AG20443 (cell line): ENCODE data around the gene REP15.
A peak's percentile ranks its signal among the peaks of the same experiment; 100 is the strongest.
"Not testable (repeated sequence)": the region's sequence is repeated elsewhere in the genome, so short reads cannot be mapped to it uniquely, and the experiment has no call there.

Experiments
- DNase-seq: peaks from one replicate; pipeline ENCODE4 v3.0.0; 2012; ENCODE audit warnings: low spot score, mixed read lengths

The REP15 gene

GRCh38 chr12:27696864-27697564 lies 767 bp downstream of the REP15 start:
- no peak for DNase-seq

GRCh38 chr12:27703720-27704452 lies 7.6 kb downstream of the REP15 start:
- peak; percentile 77 for DNase-seq

- no peak for DNase-seq
Observed at GRCh38 chr12:27705263-27705662, 9.0 kb downstream of the REP15 start.

GRCh38 chr12:27707216-27707615 lies 11.0 kb downstream of the REP15 start:
- no peak for DNase-seq

- no peak for DNase-seq
Observed at GRCh38 chr12:27709212-27709931, 13.1 kb downstream of the REP15 start.

- no peak for DNase-seq
Observed at GRCh38 chr12:27709932-27710591, 13.8 kb downstream of the REP15 start.

- peak; percentile 96 for DNase-seq
Observed at GRCh38 chr12:27710592-27711316, 14.5 kb downstream of the REP15 start, which contains the start of gene MRPS35. TSS of gene MRPS35 (plus strand) at chr12:27710832. CDS start at chr12:27710844, 12 bp downstream.

- no peak for DNase-seq
Observed at GRCh38 chr12:27711317-27711682, 15.1 kb downstream of the REP15 start.

- DNase-seq, result no peak
Observed at GRCh38 chr12:27711967-27712366, 15.7 kb downstream of the REP15 start.

GRCh38 chr12:27723212-27723611 lies 27.0 kb downstream of the REP15 start:
- no peak for DNase-seq

GRCh38 chr12:27730097-27730588 lies 33.9 kb downstream of the REP15 start:
- no peak for DNase-seq

GRCh38 chr12:27732281-27732680 lies 36.0 kb downstream of the REP15 start:
- DNase-seq, result peak; percentile 16

- peak; percentile 56 for DNase-seq
Observed at GRCh38 chr12:27733052-27733656, 36.9 kb downstream of the REP15 start.

GRCh38 chr12:27733791-27734190 lies 37.5 kb downstream of the REP15 start:
- DNase-seq, result no peak

GRCh38 chr12:27734321-27734720 lies 38.1 kb downstream of the REP15 start:
- not testable (repeated sequence) for DNase-seq

- DNase-seq, result no peak
Observed at GRCh38 chr12:27743601-27744000, 47.4 kb downstream of the REP15 start.

GRCh38 chr12:27745734-27746133 lies 49.5 kb downstream of the REP15 start:
- DNase-seq, result not testable (repeated sequence)
